ENCODE measurements around the gene AMOTL2. TPM values are rescaled to one million over a fixed set of nuclear protein-coding genes. Genes with fewer than 3 reads are reported as not detected.

The AMOTL2 gene
- total RNA-seq, 1 donor from 2014 or later, result 156 TPM

- peak in 1 of 2 donors; percentile 53 for DNase-seq (ENCODE audit: low spot score in 2 of 2)
- peaks cover 14 to 20% of the 10 kb centered on the region in 2 donors for H3K4me1 ChIP-seq
- peak overlapping the region in 1 of 2 donors; percentile 99 for H3K27ac ChIP-seq
- no peak overlapping the region for H3K4me3 ChIP-seq
- H3K36me3 ChIP-seq, result peaks cover 5 to 13% of the 10 kb centered on the region in 2 donors
- no peaks in the 10 kb centered on the region for H3K9me3 ChIP-seq
- intact Hi-C loops (cut with DNase I), result loop anchor here (2.0 to 5.0 kb wide), 2 partner anchors 17 to 123 kb away; partner anchors contain the start of gene RYK
- H3K27me3 ChIP-seq, result no peaks in the 10 kb centered on the region
- no peak for TF ChIP-seq CTCF (IDR thresholded peaks at IDR 0.05)
Measured at GRCh38 chr3:134375582-134376384, 1.5 kb upstream of the AMOTL2 start.

DNA sequence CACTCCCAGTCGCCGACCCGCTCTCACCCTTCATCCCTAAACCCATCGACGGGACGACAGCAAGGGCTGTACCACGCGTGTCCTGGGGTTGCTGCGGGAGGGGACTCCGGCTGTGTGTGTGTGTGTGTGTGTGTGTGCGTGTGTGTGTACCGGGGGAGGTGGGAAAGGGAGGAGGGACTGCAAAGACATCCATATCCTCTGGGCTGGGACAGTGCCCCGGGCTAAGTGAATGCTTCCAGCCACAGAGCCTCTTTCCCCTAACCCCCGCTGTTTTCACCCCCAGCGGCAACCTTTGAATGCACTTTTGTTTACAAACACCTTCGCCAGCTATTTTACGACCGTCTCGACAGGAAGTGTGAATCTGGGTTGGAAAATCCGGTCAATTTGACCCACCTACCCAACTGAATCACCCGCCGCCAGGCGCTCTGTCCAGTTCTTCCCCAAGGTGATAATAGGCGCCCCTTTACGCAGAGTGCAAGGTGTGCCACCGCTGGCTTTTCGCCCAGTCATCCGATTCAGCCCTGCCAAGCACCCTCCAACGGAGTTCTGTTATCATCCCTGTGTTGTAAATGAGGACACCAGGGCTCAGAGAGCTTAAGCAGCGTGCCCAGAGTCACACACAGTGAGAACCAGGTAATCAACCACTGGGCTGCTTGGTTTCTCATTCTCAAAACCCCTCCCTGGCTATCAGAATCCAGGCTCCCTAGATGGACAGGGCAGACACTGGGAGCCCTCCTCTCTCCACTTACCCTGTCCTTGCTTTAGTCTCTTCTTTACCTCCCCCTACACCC is 739 bp upstream of the AMOTL2 start:
- peak overlapping the region; percentile 93 to 99 for H3K27ac ChIP-seq
- no peaks in the 10 kb centered on the region for H3K27me3 ChIP-seq
- TF ChIP-seq CTCF (IDR thresholded peaks at IDR 0.05), result no peak
- peak overlapping the region; percentile 70 to 90 for H3K4me3 ChIP-seq
- intact Hi-C loops (cut with DNase I), result loop anchor here (1.0 to 5.0 kb wide), 3 partner anchors 18 to 123 kb away; partner anchors contain the start of gene RYK
- peaks cover 21 to 28% of the 10 kb centered on the region in 2 donors for H3K4me1 ChIP-seq
- H3K9me3 ChIP-seq, result no peaks in the 10 kb centered on the region
- DNase-seq (ENCODE audit: low spot score in 2 of 2), result peak in 1 of 2 donors; percentile 67
- peaks cover 13 to 21% of the 10 kb centered on the region in 2 donors for H3K36me3 ChIP-seq

- H3K9me3 ChIP-seq, result no peaks in the 10 kb centered on the region
- intact Hi-C loops (cut with DNase I), result loop anchor here (1.0 to 2.0 kb wide), 3 partner anchors 19 to 91 kb away; no protein-coding TSS in a partner anchor
- H3K36me3 ChIP-seq, result peaks cover 23 to 36% of the 10 kb centered on the region in 2 donors
- H3K4me1 ChIP-seq, result peaks cover 29 to 43% of the 10 kb centered on the region in 2 donors
- no peak for TF ChIP-seq CTCF (IDR thresholded peaks at IDR 0.05)
- H3K27ac ChIP-seq, result peak overlapping the region; percentile 93 to 99
- peak in 1 of 2 donors; percentile 93 for DNase-seq (ENCODE audit: low spot score in 2 of 2)
- peak overlapping the region; percentile 70 to 90 for H3K4me3 ChIP-seq
- H3K27me3 ChIP-seq, result no peaks in the 10 kb centered on the region
Measured at GRCh38 chr3:134373271-134374104, 759 bp downstream of the AMOTL2 start.

- intact Hi-C loops (cut with DNase I), result loop anchor here (1.0 kb wide), 1 partner anchor 61 kb away; no protein-coding TSS in a partner anchor
- Histone ChIP-seq H3K4me3 (peak overlapping the region; percentile 70 to 90), H3K4me1 (peaks cover 32 to 52% of the 10 kb centered on the region in 2 donors), H3K36me3 (peaks cover 28 to 45% of the 10 kb centered on the region in 2 donors), H3K27ac (peak overlapping the region; percentile 93 to 99), H3K27me3 (no peaks in the 10 kb centered on the region), H3K9me3 (no peaks in the 10 kb centered on the region)
- TF ChIP-seq CTCF (IDR thresholded peaks at IDR 0.05), result no peak
- no peak for DNase-seq (ENCODE audit: low spot score in 2 of 2)
Measured at GRCh38 chr3:134372396-134373270, 1.6 kb downstream of the AMOTL2 start.

All from ascending aorta (tissue), 2 donors.